ENCODE measurements around the gene CEP72.

CEP72 gene

GRCh38 chr5:598564-598890, 13.6 kb upstream of the CEP72 start:
- no peak overlapping the region for H3K27ac ChIP-seq
- no peaks in the 10 kb centered on the region for H3K36me3 ChIP-seq
- H3K4me3 ChIP-seq (ENCODE audit: low read depth in 1 of 2, low read length in 1 of 2), result no peak overlapping the region
- no peaks in the 10 kb centered on the region for H3K4me1 ChIP-seq (ENCODE audit: control insufficient read depth in 1 of 2, insufficient read depth in 1 of 2, low read depth in 1 of 2, low read length in 1 of 2)
- TF ChIP-seq CTCF (IDR thresholded peaks at IDR 0.05), result no peak
- peaks cover 70% of the 10 kb centered on the region for H3K27me3 ChIP-seq
- no peaks in the 10 kb centered on the region for H3K9me3 ChIP-seq

GRCh38 chr5:600886-601541, 11.1 kb upstream of the CEP72 start:
- no peak overlapping the region for H3K4me3 ChIP-seq (ENCODE audit: low read depth in 1 of 2, low read length in 1 of 2)
- H3K4me1 ChIP-seq (ENCODE audit: control insufficient read depth in 1 of 2, insufficient read depth in 1 of 2, low read depth in 1 of 2, low read length in 1 of 2), result no peaks in the 10 kb centered on the region
- H3K9me3 ChIP-seq, result no peaks in the 10 kb centered on the region
- no peaks in the 10 kb centered on the region for H3K36me3 ChIP-seq
- H3K27me3 ChIP-seq, result peaks cover 62% of the 10 kb centered on the region
- TF ChIP-seq CTCF (IDR thresholded peaks at IDR 0.05), result no peak
- no peak overlapping the region for H3K27ac ChIP-seq

DNA sequence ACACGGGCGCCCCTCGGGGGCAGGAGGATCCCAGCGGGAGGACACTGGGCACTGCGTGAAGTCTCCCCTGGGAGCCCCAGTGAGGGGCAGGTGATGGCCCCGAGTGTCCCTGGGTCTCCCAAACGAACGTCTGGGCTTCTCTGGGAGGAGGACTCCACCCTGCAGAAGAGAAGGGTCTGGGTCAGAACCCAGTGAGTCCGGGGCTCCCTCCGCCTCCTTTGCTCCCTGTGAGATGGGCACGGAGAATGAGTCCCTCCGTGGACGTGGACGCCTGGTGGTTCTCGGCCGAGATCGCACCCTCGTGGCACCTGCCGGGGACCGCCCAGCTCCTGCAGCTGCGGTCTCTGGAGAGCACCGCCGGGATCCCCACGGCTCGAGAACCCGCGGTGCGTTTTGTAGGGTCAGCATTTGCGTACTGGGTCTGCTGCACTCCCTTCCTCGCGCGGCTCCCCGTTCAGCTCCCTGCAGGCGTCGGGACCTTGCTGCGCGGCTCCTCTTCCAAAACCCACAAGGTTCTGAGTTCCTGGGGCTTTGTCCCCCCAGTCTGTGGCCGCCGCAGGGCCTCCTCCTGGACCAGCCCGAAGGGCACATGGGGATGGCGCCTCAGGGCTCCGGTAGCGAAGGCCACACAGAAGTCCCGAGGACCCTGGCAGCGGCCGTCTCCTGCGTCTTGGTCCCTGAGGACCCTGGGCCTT, 10.2 kb upstream of the CEP72 start:
- TF ChIP-seq CTCF (IDR thresholded peaks at IDR 0.05), result no peak

DNA sequence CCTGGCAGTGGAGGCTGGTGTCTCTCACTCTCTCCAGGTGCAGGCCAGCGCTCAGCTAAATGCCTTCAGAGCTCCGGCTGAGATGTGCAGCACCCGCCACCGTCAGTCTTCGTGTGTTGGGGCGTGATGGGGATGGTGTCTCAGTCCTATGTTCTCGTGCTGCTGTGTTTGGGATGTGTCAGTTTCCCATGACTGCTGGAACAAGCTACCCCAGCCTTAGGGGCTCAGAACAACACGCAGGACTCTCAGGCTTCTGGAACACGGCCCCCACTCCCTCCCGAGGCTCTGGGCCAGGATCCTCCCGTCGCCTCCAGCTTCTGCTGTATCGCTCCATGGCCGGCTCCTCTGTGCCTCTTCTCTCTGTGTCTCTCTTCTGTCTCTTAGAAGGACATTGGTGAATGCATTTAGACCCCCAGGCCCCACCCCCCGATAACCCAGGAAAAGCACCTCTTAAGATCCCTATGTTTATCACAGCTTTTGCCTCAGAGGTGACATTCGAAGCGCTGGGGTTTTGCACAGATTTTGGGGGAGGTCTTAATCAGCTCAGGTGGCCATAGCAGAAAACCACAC, 9.6 kb upstream of the CEP72 start:
- H3K27ac ChIP-seq, result no peak overlapping the region
- TF ChIP-seq CTCF (IDR thresholded peaks at IDR 0.05), result no peak
- H3K27me3 ChIP-seq, result peaks cover 60% of the 10 kb centered on the region
- no peaks in the 10 kb centered on the region for H3K9me3 ChIP-seq
- no peaks in the 10 kb centered on the region for H3K4me1 ChIP-seq (ENCODE audit: control insufficient read depth in 1 of 2, insufficient read depth in 1 of 2, low read depth in 1 of 2, low read length in 1 of 2)
- H3K36me3 ChIP-seq, result no peaks in the 10 kb centered on the region
- no peak overlapping the region for H3K4me3 ChIP-seq (ENCODE audit: low read depth in 1 of 2, low read length in 1 of 2)

More for the DNA sequence above, 10.2 kb upstream of the CEP72 start:
- Histone ChIP-seq H3K27ac (no peak overlapping the region), H3K4me3 (ENCODE audit: low read depth in 1 of 2, low read length in 1 of 2) (no peak overlapping the region), H3K9me3 (no peaks in the 10 kb centered on the region), H3K4me1 (ENCODE audit: control insufficient read depth in 1 of 2, insufficient read depth in 1 of 2, low read depth in 1 of 2, low read length in 1 of 2) (no peaks in the 10 kb centered on the region), H3K36me3 (no peaks in the 10 kb centered on the region), H3K27me3 (peaks cover 60% of the 10 kb centered on the region)

DNA sequence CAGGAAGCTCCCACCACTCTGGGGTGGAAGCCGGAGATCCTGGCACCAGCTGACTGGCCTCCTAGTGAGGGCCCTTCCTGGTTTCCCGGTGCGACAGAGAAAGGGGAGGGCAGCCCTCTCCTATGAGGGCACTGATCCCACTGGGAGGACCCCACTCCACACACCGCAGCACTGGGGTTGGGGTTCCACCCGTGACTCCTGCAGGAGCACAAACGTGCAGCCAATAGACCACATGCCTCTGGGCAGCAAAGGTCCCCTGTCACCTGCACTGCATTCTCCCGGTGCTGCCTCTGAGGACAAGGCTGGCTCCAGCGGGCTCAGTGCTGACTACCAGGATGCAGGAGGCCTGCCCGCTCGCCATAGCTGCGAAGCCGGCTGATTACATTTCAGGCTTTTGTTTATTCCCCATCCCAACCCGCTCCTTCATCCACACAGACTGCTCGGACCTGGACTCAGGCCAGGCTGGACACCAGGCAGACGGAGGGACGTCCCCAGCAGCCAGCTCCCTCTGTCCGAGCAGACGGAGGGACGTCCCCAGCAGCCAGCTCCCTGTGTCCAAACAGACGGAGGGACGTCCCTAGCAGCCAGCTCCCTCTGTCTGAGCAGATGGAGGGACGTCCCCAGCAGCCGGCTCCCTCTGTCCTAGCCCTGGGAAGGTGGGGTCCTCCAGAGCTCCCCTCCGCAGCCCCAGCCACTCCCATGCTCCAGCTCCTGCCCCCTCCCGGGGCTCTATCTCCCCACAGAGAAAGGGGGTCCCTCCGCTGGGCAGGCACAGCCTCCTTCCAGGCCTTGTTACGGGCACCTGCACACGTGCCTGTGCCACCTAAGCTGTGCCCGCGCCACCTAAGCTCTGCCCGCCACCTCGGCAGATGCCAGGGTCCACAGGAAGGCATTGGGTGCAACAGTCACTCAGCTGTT, 8.8 kb upstream of the CEP72 start:
- peaks cover 57% of the 10 kb centered on the region for H3K27me3 ChIP-seq
- no peak overlapping the region for H3K4me3 ChIP-seq (ENCODE audit: low read depth in 1 of 2, low read length in 1 of 2)
- no peak for TF ChIP-seq CTCF (IDR thresholded peaks at IDR 0.05)
- H3K4me1 ChIP-seq (ENCODE audit: control insufficient read depth in 1 of 2, insufficient read depth in 1 of 2, low read depth in 1 of 2, low read length in 1 of 2), result no peaks in the 10 kb centered on the region
- H3K9me3 ChIP-seq, result no peaks in the 10 kb centered on the region
- no peaks in the 10 kb centered on the region for H3K36me3 ChIP-seq
- no peak overlapping the region for H3K27ac ChIP-seq
